Pancreas (tissue), 10 donors: Measurements from ENCODE around the gene FOXP4. TPM values are rescaled to one million over a fixed set of nuclear protein-coding genes. Genes with fewer than 3 reads are reported as not detected.

Experiments used
- ATAC-seq, 4 donors: fragments of 200-7000 bp; cut with Tn5 transposase; one replicate each; pipeline versions ENCODE4 v1.8.0 to v1.9.1; 2020; ENCODE audit warnings: mild to moderate bottlenecking in 4 of 4, moderate library complexity in 4 of 4
- DNase-seq, 6 donors: peaks; one replicate each; pipeline ENCODE4 v3.0.0-alpha.2; 2020
- FAIRE-seq: peaks from 2 replicates; lab custom pipeline; 2012; peaks lifted over from hg19 to GRCh38; lab: Jason Lieb, UNC
- H3K27ac ChIP-seq, 4 donors: fragments of 200-600 bp; sonication (generic); 1 replicate in 3 of 4; 2 replicates in 1 of 4; pipeline versions ENCODE4 v1.5.0 to v1.8.0; 2020
- H3K27me3 ChIP-seq, 4 donors: fragments of 200-600 bp; one replicate each; pipeline ENCODE4 v1.8.0; 2021
- H3K36me3 ChIP-seq, 3 donors: fragments of 200-600 bp; sonication (generic) in 1 of 3; one replicate each; pipeline versions ENCODE4 v1.5.0 to v1.8.0; 2020 to 2021
- H3K4me1 ChIP-seq, 3 donors: fragments of 200-600 bp; one replicate each; pipeline ENCODE4 v1.8.0; 2021
- H3K4me3 ChIP-seq, 4 donors: fragments of 200-600 bp; sonication (generic) in 2 of 4; one replicate each; pipeline versions ENCODE4 v1.5.0 to v1.8.0; 2020 to 2021
- H3K9me3 ChIP-seq, 4 donors: fragments of 200-600 bp; one replicate each; pipeline ENCODE4 v1.8.0; 2021
- CTCF ChIP-seq, 4 donors: fragments of 200-600 bp; sonication (generic) in 3 of 4; IDR thresholded peaks; one replicate each; pipeline versions ENCODE4 v1.5.0 to v1.8.0; 2021; ENCODE audit warnings: antibody characterized with exemption in 4 of 4
- WGBS, 2 donors: extraction: QIAGEN DNeasy Blood & Tissue Kit; methylation state at CpG; one replicate each; pipeline ENCODE4 v1.1.7; 2013; 5-methylcytosine and 5-hydroxymethylcytosine counted together
- intact Hi-C, 3 donors: fragments of 100-400 bp; cut with DNase I; formaldehyde crosslinking; loops; one replicate each; pipeline versions ENCODE4 v1.11.1 to v1.14.2; 2022
- polyA plus RNA-seq, 2 donors: library from polyadenylated mRNA; stranded (reverse); fragments of 200-250 nt; gene quantifications; one replicate each; pipeline ENCODE4 v1.2.3, GENCODE V29; 2013
- total RNA-seq, 6 donors: library from RNA; stranded (reverse); fragmentation: NEBNext Ultra II Directional in 4 of 6; extraction: Animal tissue kit (Norgen Biotek cat#: 25700) in 4 of 6; gene quantifications; one replicate each; pipeline versions ENCODE4 v1.2.1 to v1.2.4, GENCODE V29; 2021 to 2023
- donor health status: healthy with polysubstance abuse.
- donor health status: DM: no; HTN: no; CAD: no; lungs with moderate emphysema.
- donor health status: DM: no; HTN: no; CAD: no.
- donor health status: control.
- donor health status: control.
- donor health status: Bipolar disorder and iron deficiency.
- donor health status: DM: yes; HTN: yes; CAD: no.
- donor health status: DM: no; HTN: no; CAD: no.
- donor health status: DM: no; HTN: no; CAD: no.
- donor health status: DM: yes; HTN: yes; CAD: no.

Gene FOXP4
- total and polyA plus RNA-seq, 8 donors, result 23.1 to 29.3 (median 26.3) TPM

- no peak for TF ChIP-seq CTCF (IDR thresholded peaks at IDR 0.05)
- no peaks in the 10 kb centered on the region for H3K9me3 ChIP-seq
- H3K27ac ChIP-seq, result no peak overlapping the region
- no peak overlapping the region for H3K4me3 ChIP-seq
- no peaks in the 10 kb centered on the region for H3K36me3 ChIP-seq
- DNase-seq (no peak), ATAC-seq (no peak), FAIRE-seq (no peak)
- WGBS, 2 donors, result 84 to 90% methylated on average over 8 of the region's 8 CpGs
- no peaks in the 10 kb centered on the region for H3K27me3 ChIP-seq
- intact Hi-C loops, result no loop called here
- H3K4me1 ChIP-seq, result no peaks in the 10 kb centered on the region
Measured at GRCh38 chr6:41626917-41627316, 80.7 kb downstream of the FOXP4 start.

GRCh38 chr6:41629128-41629527 lies 82.9 kb downstream of the FOXP4 start:
- H3K36me3 ChIP-seq, result no peaks in the 10 kb centered on the region
- no peak for TF ChIP-seq CTCF (IDR thresholded peaks at IDR 0.05)
- no peak overlapping the region for H3K4me3 ChIP-seq
- no peak for ATAC-seq
- H3K27ac ChIP-seq, result no peak overlapping the region
- intact Hi-C loops, result no loop called here
- no peak for DNase-seq
- WGBS, 2 donors, result 93 to 100% methylated on average over 2 of the region's 2 CpGs
- no peaks in the 10 kb centered on the region for H3K27me3 ChIP-seq
- no peaks in the 10 kb centered on the region for H3K4me1 ChIP-seq
- FAIRE-seq, result no peak
- no peaks in the 10 kb centered on the region for H3K9me3 ChIP-seq

GRCh38 chr6:41630069-41630468 lies 83.9 kb downstream of the FOXP4 start:
- Histone ChIP-seq H3K9me3 (no peaks in the 10 kb centered on the region), H3K27ac (no peak overlapping the region), H3K4me1 (no peaks in the 10 kb centered on the region), H3K4me3 (no peak overlapping the region), H3K36me3 (no peaks in the 10 kb centered on the region), H3K27me3 (no peaks in the 10 kb centered on the region)
- no peak for FAIRE-seq
- intact Hi-C loops, result no loop called here
- no peak for DNase-seq
- WGBS, 2 donors, result 81 to 89% methylated on average over 6 of the region's 6 CpGs
- no peak for TF ChIP-seq CTCF (IDR thresholded peaks at IDR 0.05)
- ATAC-seq, result no peak

GRCh38 chr6:41630946-41631345 lies 84.8 kb downstream of the FOXP4 start:
- 81 to 85% methylated on average over 8 of the region's 8 CpGs for WGBS, 2 donors
- no peak for FAIRE-seq

More at GRCh38 chr6:41630946-41631345, 84.8 kb downstream of the FOXP4 start:
- Histone ChIP-seq H3K36me3 (no peaks in the 10 kb centered on the region), H3K4me3 (no peak overlapping the region), H3K27me3 (no peaks in the 10 kb centered on the region), H3K4me1 (no peaks in the 10 kb centered on the region), H3K9me3 (no peaks in the 10 kb centered on the region), H3K27ac (no peak overlapping the region)
- DNase-seq (no peak), ATAC-seq (no peak)
- intact Hi-C loops, result no loop called here
- no peak for TF ChIP-seq CTCF (IDR thresholded peaks at IDR 0.05)
